ENCODE measurements around the gene TENM4.

DNA sequence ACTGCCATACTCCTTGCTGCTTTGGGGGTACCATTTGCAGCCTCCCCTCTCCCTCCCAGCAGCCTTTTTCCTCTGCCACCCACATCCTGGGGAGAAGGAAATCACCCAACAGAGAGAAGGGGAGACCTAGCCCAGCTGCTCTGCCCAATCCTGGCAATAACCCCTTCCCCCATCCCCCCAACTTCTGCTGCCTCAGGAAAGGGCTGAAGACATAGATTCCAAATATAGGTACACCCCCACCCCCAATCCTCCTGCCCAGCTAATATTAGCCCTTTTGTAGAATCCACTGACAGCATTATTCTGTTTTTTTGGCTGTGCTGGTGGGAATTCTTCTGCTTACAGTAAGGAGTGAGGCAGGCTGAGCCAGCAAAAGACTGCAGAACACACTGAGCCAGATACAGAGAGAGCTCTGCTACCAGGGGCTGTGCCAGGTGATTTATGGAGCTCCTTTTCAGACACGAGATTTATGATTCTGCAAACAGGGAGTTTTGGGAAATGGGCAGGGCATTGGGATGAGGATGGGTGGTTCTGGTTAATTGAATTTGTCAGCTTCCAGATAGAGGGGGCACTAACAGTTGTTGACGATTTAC is 164.0 kb downstream of the TENM4 start:
- TF ChIP-seq, protein P1, sequence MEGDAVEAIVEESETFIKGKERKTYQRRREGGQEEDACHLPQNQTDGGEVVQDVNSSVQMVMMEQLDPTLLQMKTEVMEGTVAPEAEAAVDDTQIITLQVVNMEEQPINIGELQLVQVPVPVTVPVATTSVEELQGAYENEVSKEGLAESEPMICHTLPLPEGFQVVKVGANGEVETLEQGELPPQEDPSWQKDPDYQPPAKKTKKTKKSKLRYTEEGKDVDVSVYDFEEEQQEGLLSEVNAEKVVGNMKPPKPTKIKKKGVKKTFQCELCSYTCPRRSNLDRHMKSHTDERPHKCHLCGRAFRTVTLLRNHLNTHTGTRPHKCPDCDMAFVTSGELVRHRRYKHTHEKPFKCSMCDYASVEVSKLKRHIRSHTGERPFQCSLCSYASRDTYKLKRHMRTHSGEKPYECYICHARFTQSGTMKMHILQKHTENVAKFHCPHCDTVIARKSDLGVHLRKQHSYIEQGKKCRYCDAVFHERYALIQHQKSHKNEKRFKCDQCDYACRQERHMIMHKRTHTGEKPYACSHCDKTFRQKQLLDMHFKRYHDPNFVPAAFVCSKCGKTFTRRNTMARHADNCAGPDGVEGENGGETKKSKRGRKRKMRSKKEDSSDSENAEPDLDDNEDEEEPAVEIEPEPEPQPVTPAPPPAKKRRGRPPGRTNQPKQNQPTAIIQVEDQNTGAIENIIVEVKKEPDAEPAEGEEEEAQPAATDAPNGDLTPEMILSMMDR (IDR thresholded peaks at IDR 0.05), result no peak
- TF ChIP-seq EZH2phosphoT487 (IDR thresholded peaks at IDR 0.05) (no peak), EZH2 (IDR thresholded peaks at IDR 0.05) (no peak)

All from neural progenitor cell (in vitro differentiated cells).